CD1c-positive myeloid dendritic cell (primary cell): ENCODE results near the gene BZW1.

Experiments used
- DNase-seq: peaks from one replicate; pipeline ENCODE4 v3.0.0-alpha.2; 2016; ENCODE audit errors: extremely low spot score

The BZW1 gene

GRCh38 chr2:200811333-200812121, at the start of gene BZW1:
BZW1 (plus strand) TSS chr2:200811910; CDS start chr2:200813218, 1,308 bp downstream.
- peak; percentile 98 for DNase-seq

- DNase-seq, result no peak
Observed at GRCh38 chr2:200762127-200762526, 49.6 kb upstream of the BZW1 start.

DNA sequence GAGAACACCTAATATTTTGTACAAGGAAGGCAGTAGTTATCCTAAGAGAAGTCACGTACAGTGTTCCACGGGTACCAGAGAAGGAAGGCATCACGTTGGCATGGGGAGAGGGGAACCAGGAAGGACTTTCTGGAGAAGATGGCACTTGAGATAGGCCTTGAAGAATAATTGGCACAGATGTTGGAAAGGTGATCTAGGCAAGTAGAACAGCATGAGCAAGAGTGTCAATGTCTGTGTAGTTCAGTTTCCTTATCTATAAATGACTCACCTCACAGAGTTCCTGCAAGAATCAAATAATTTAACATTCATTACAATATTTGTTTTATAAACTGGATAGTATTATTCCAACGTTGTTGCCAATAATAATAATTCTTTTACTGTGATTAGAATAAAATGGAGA, 48.3 kb upstream of the BZW1 start:
- DNase-seq, result no peak

DNA sequence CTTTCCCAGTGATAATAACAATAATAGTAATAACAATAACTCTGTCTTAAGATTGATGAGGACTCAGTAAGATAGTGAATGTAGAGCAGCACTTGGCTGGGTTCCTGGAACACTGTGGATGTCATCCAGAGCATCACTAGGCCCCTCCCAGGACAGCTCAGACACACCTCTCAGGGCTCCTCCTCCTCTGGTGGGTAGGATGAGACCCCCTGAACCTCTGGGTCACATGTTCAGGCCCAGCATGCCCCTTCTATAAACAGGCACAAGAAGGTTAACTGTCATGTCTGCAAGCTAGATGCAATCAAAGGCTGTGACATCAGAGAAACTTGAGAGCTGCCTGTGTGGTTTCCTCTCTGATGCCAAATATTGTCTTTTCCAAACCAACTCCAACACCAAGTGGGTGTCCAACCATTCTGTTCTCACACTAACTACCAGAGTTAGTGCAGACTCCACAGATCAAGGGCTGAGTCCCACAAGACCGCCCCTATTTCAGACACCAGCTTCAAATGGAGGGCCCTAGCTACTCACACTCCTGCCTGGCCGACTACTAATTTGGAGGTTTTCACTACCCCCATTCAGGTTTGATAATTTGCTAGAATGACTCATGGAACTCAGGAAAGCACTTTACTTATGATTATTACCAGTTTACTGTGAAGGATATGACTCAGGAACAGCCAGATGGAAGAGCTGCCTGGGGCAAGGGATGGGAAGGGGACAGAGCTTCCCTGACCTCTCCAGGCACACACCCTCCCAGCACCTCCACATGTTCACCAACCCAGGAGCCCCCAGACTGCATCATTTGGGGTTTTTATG, 46.4 kb upstream of the BZW1 start:
- DNase-seq, result no peak

- no peak for DNase-seq
Observed at GRCh38 chr2:200765995-200766660, 45.6 kb upstream of the BZW1 start.

GRCh38 chr2:200767111-200767885, 44.4 kb upstream of the BZW1 start:
- no peak for DNase-seq

- DNase-seq, result no peak
Observed at GRCh38 chr2:200770847-200771246, 40.9 kb upstream of the BZW1 start.

DNA sequence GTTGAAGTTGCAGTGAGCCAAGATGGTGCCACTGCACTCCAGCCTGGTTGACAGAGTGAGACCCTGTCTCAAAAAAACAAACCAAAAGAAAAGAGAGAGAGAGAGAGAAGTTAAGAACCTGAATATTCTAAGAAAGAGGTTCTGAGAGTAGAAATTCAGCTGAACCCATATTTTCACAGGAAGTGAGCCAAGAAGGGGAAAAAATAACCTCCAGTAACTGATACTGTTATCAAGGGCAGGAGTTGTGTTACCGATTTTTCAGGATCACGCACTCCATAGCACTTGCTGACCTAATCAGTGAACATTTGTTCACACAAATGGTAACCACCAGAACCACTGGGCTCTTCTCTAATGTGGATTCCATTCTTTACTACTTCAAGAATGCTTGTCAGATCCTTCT, 39.1 kb upstream of the BZW1 start:
- no peak for DNase-seq

- DNase-seq, result no peak
Observed at GRCh38 chr2:200773083-200773482, 38.6 kb upstream of the BZW1 start.

GRCh38 chr2:200774920-200775319, 36.8 kb upstream of the BZW1 start:
- DNase-seq, result no peak

DNA sequence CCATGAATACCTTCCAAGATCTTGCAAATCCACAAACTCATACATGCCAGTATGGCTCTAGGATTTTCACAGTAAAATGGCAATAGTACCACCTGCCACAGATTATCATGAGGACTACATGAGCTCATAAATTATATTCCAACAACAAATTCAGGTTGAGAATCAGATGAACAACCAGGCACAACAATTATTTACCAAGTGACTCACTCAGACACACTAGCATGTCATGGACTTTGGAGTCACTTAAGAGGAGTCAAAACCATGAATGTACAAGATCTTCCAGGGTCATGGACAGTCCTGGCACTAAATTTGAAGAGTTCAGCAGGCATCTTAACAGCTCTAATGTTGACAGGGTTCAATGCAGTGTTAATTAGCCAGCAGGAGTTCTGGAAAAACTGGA, 34.4 kb upstream of the BZW1 start:
- DNase-seq, result no peak

GRCh38 chr2:200778038-200778437, 33.7 kb upstream of the BZW1 start:
- no peak for DNase-seq

- no peak for DNase-seq
Observed at GRCh38 chr2:200779214-200779613, 32.5 kb upstream of the BZW1 start.

GRCh38 chr2:200781616-200782015, 30.1 kb upstream of the BZW1 start:
- DNase-seq, result no peak

DNA sequence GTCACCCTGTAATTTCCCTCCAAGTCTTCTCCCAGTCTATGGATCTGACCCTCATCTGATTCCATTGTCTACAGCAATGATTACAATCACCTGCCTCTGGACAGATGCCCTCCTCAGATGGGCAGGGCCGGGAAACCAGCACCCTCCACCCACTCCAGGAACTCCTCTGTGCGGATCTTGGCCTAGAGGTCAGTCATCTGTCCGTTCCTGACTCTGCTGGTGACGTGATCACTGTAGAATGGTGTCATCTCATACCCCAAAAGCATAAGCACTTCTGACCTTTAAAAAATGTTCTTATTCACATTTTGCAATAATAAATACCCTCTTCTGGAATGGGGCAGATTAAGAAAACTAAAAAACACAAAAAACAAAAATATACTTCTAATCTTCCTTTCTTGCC, 29.5 kb upstream of the BZW1 start:
- no peak for DNase-seq

GRCh38 chr2:200784215-200784614, 27.5 kb upstream of the BZW1 start:
- DNase-seq, result no peak

GRCh38 chr2:200786423-200786822, 25.3 kb upstream of the BZW1 start:
- no peak for DNase-seq

- no peak for DNase-seq
Observed at GRCh38 chr2:200786826-200787225, 24.9 kb upstream of the BZW1 start.

DNA sequence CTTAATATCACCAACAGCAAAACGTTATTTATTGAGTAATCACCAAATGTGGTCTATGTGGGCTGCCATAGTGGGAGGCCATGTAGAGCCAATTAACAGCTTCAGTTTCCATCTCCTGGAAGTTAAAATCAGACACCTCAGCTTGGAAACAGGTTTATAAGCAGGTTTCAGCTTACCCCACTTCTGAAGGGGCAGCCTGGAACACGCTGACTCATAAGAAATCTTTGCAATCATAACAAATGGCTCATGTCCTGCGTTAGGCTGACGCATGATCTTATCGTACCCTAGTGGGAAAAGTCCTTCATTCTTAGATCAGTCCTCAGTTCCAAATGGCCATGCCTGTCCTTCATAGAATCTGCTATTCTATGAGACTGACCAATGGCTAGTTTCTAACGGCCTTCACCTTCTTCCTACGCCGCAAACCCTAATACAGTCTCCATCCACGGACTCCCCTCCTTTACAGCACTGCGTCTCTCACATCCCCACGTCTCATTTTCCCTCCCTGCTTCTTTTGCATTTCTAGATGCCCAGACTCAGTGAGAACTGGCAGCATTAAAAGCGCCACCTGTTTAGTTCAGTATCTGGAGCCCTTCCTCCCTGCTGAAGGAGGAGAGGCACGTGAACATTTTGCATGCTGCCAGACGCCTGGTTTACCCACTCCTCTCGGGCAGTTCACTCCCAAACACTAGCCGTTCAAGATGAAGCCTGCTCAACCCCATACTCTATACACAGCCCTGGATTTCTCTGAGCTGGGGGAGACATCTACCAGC, 24.2 kb upstream of the BZW1 start:
- DNase-seq, result no peak

DNA sequence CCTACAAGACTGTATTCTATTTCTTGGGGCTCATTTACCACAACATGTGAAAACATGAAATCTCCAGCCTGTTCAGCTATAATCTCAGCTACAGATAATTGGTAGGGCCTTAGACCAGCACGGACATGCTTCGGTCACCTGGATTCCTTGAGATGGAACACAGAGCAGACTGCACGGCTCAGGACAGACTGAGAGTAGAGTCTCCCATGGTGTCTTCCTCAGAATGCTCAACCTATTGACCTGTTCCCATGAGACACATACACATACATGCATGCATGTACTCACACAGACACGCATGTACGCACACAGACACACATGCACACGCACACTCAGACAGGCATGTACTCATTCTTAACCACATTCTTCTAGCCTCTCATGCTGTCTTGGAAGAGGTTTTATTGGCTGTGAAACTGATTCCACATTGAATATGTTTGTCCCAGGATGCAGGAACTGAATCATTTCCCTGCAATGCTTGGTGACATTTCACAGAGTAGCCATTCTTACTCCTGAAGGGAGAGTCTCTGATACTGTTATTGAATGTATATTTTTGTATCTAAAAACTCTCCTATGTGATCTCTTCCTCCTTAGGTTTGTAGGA, 23.5 kb upstream of the BZW1 start:
- DNase-seq, result no peak

DNA sequence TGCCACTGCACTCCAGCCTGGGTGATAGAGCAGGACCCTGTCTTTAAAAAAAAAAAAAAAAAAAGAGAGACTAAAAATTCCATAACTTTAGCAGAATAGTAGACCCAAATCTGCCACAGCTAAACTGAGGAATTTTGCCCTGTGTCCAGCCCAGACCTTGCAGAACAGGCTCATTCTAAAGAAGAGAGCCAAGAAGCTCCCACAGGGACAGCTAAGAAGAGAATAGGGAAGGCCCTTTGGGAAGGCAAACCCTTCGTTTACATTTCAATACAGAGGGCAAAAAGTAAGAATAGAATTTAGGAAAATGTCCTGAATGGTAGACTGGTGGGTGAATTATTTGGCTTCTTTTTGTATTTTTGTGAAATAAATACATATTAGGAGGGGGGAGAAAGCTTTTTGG, 21.5 kb upstream of the BZW1 start:
- DNase-seq, result no peak
